ENCODE data around the gene ABTB2. TPM values are rescaled to one million over a fixed set of nuclear protein-coding genes. Genes with fewer than 3 reads are reported as not detected.

Gene ABTB2
- total RNA-seq, 4 donors from 2014 or later: 5.4 to 15.6 (median 12.8) TPM

GRCh38 chr11:34218067-34218466 is 139.7 kb downstream of the ABTB2 start:
- no peak overlapping the region for H3K4me3 ChIP-seq
- no peaks in the 10 kb centered on the region for H3K36me3 ChIP-seq
- H3K9me3 ChIP-seq: no peaks in the 10 kb centered on the region
- H3K4me1 ChIP-seq: peaks cover 8% of the 10 kb centered on the region
- no peak for TF ChIP-seq POLR2A (IDR thresholded peaks at IDR 0.05)
- no peak for TF ChIP-seq EP300 (IDR thresholded peaks at IDR 0.05)
- no peak for TF ChIP-seq POLR2AphosphoS5 (IDR thresholded peaks at IDR 0.05)
- TF ChIP-seq, protein P1, sequence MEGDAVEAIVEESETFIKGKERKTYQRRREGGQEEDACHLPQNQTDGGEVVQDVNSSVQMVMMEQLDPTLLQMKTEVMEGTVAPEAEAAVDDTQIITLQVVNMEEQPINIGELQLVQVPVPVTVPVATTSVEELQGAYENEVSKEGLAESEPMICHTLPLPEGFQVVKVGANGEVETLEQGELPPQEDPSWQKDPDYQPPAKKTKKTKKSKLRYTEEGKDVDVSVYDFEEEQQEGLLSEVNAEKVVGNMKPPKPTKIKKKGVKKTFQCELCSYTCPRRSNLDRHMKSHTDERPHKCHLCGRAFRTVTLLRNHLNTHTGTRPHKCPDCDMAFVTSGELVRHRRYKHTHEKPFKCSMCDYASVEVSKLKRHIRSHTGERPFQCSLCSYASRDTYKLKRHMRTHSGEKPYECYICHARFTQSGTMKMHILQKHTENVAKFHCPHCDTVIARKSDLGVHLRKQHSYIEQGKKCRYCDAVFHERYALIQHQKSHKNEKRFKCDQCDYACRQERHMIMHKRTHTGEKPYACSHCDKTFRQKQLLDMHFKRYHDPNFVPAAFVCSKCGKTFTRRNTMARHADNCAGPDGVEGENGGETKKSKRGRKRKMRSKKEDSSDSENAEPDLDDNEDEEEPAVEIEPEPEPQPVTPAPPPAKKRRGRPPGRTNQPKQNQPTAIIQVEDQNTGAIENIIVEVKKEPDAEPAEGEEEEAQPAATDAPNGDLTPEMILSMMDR (IDR thresholded peaks at IDR 0.05): no peak
- no peaks in the 10 kb centered on the region for H3K27me3 ChIP-seq
- H3K27ac ChIP-seq: no peak overlapping the region
- DNase-seq (ENCODE audit: low spot score in 2 of 2): no peak

- WGBS: 80% methylated on average over 6 of the region's 6 CpGs
- no peak for DNase-seq (ENCODE audit: low spot score in 2 of 2)
These were observed 141.1 kb downstream of the ABTB2 start for GRCh38 chr11:34216706-34217105.

DNA sequence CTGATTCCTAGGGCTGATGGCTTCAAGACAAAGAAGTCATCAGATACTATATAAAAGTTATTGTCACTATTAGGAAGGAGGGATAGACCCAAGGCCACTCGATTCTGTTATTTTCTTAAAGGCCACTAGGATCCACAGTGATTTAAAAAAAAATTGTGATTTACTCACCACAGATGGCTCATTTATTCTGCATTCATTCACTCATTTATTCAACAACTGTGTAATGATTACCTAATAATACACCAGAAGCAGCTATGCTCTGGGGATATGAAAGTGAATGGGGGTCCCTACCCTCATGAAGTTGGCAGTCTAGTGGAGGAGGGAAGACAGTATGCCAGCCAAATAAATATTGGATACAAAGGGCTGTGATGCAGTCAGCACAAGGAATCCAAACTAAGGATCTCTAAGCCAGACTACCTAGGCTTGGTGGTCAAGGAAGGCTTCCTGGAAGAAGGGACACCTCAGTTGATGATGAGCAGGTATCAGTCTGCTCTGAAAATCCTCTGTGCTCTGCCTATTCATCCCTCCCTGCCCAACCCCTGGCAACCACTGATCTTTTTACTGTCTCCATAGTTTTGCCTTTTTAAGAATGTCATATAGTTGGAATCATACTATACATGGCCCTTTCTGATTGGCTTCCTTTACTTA is 141.9 kb downstream of the ABTB2 start:
- H3K4me1 ChIP-seq: no peaks in the 10 kb centered on the region
- H3K4me3 ChIP-seq: no peak overlapping the region
- H3K9me3 ChIP-seq: no peaks in the 10 kb centered on the region
- H3K27me3 ChIP-seq: no peaks in the 10 kb centered on the region
- no peaks in the 10 kb centered on the region for H3K36me3 ChIP-seq
- no peak overlapping the region for H3K27ac ChIP-seq
- TF ChIP-seq, protein P1 (IDR thresholded peaks at IDR 0.05): no peak
- TF ChIP-seq POLR2AphosphoS5 (IDR thresholded peaks at IDR 0.05): no peak
- no peak for TF ChIP-seq EP300 (IDR thresholded peaks at IDR 0.05)
- TF ChIP-seq POLR2A (IDR thresholded peaks at IDR 0.05): no peak
- DNase-seq (ENCODE audit: low spot score in 2 of 2): no peak
- WGBS: 85% methylated on average over 1 of the region's 1 CpG

More at GRCh38 chr11:34216706-34217105, 141.1 kb downstream of the ABTB2 start:
- Histone ChIP-seq H3K4me1 (no peaks in the 10 kb centered on the region), H3K27ac (no peak overlapping the region), H3K27me3 (no peaks in the 10 kb centered on the region), H3K9me3 (no peaks in the 10 kb centered on the region), H3K36me3 (no peaks in the 10 kb centered on the region), H3K4me3 (no peak overlapping the region)
- TF ChIP-seq, protein P1 (IDR thresholded peaks at IDR 0.05): no peak
- TF ChIP-seq EP300 (IDR thresholded peaks at IDR 0.05): no peak
- TF ChIP-seq POLR2A (IDR thresholded peaks at IDR 0.05): no peak
- no peak for TF ChIP-seq POLR2AphosphoS5 (IDR thresholded peaks at IDR 0.05)

GRCh38 chr11:34214961-34215805 is 142.6 kb downstream of the ABTB2 start:
- Histone ChIP-seq H3K4me1 (no peaks in the 10 kb centered on the region), H3K4me3 (no peak overlapping the region), H3K9me3 (no peaks in the 10 kb centered on the region), H3K27ac (no peak overlapping the region), H3K27me3 (no peaks in the 10 kb centered on the region), H3K36me3 (no peaks in the 10 kb centered on the region)
- TF ChIP-seq EP300 (IDR thresholded peaks at IDR 0.05): no peak
- TF ChIP-seq, protein P1 (IDR thresholded peaks at IDR 0.05): no peak
- TF ChIP-seq POLR2AphosphoS5 (IDR thresholded peaks at IDR 0.05): no peak
- no peak for TF ChIP-seq POLR2A (IDR thresholded peaks at IDR 0.05)
- WGBS: 60% methylated on average over 5 of the region's 5 CpGs
- no peak for DNase-seq (ENCODE audit: low spot score in 2 of 2)

DNA sequence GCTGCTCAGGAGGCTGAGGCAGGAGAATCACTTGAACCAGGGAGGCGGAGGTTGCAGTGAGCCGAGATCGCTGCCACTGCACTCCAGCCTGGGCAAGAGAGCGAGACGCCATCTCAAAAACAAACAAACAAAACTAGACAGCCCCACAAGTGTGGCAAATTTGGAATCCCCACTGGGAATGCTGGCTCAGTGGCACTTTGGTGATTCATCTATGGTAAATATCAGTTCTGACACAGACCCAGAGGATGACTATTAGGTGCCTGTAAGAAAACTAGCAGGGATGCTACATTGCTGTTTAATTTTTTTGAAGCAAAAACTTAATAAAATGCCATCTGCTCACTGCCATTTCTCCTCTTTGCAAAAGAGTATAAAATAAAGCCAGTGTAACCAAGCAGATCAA is 144.4 kb downstream of the ABTB2 start:
- 84% methylated on average over 5 of the region's 5 CpGs for WGBS
- no peak for DNase-seq (ENCODE audit: low spot score in 2 of 2)
- Histone ChIP-seq H3K4me3 (no peak overlapping the region), H3K27ac (no peak overlapping the region), H3K9me3 (no peaks in the 10 kb centered on the region), H3K36me3 (no peaks in the 10 kb centered on the region), H3K4me1 (no peaks in the 10 kb centered on the region), H3K27me3 (no peaks in the 10 kb centered on the region)
- no peak for TF ChIP-seq POLR2A (IDR thresholded peaks at IDR 0.05)
- no peak for TF ChIP-seq POLR2AphosphoS5 (IDR thresholded peaks at IDR 0.05)
- TF ChIP-seq, protein P1 (IDR thresholded peaks at IDR 0.05): no peak
- no peak for TF ChIP-seq EP300 (IDR thresholded peaks at IDR 0.05)
